Panc1 (cell line): ENCODE measurements around the gene NCAM2. TPM values are rescaled to one million over a fixed set of nuclear protein-coding genes. Genes with fewer than 3 reads are reported as not detected.

Experiments used
- ATAC-seq: fragments of 200-7000 bp; cut with Tn5 transposase; 2 replicates; pipeline ENCODE4 v1.9.1; 2020; ENCODE audit warnings: mild to moderate bottlenecking, moderate library complexity
- BruUV-seq: library from RNA; stranded (reverse); fragments of 400-500 nt; replicated peaks from 2 replicates; lab custom pipeline; 2021; lab: Mats Ljungman, UMichigan
- CTCF ChIA-PET: fragments of 300-600 bp; sonication (Branson Sonifier 250); formaldehyde crosslinking; loops from one replicate; lab custom pipeline; 2022; ENCODE audit warnings: antibody characterized with exemption; lab: Charles Lee
- POLR2A ChIA-PET: fragments of 300-600 bp; sonication (Branson Sonifier 250); formaldehyde crosslinking; loops from one replicate; lab custom pipeline; 2022; ENCODE audit warnings: antibody characterized with exemption; lab: Charles Lee
- DNase-seq: peaks from one replicate; pipeline ENCODE4 v3.0.0-alpha.2; 2010; ENCODE audit warnings: low read depth, low spot score
- H3K27ac ChIP-seq: 2 replicates; pipeline ENCODE4 v1.5.1; 2011; ENCODE audit warnings: mild to moderate bottlenecking, low read length, inconsistent platforms
- H3K27me3 ChIP-seq: fragments of 200-500 bp; sonication (Bioruptor generic); 2 replicates; pipeline ENCODE4 v1.6.0; 2014; ENCODE audit warnings: low read length, inconsistent platforms; ENCODE audit not compliant: control insufficient read depth, insufficient read depth
- H3K36me3 ChIP-seq: fragments of 200-500 bp; sonication (Bioruptor generic); 2 replicates; pipeline ENCODE4 v1.5.1; 2014; ENCODE audit warnings: inconsistent platforms, mild to moderate bottlenecking, low read length, moderate library complexity; ENCODE audit not compliant: control insufficient read depth, insufficient read depth
- H3K4me1 ChIP-seq: 2 replicates; pipeline ENCODE4 v1.5.1; 2011; ENCODE audit warnings: inconsistent platforms, mild to moderate bottlenecking, low read length, moderate library complexity; ENCODE audit not compliant: control insufficient read depth, insufficient read depth
- H3K4me3 ChIP-seq, 2 experiments: 2 replicates each; pipeline ENCODE4 v1.5.1; 2011 to 2012; ENCODE audit warnings: low read depth in 2 of 2, low read length in 2 of 2, mild to moderate bottlenecking in 2 of 2, inconsistent platforms in 1 of 2, moderate library complexity in 1 of 2
- H3K9me3 ChIP-seq: fragments of 200-500 bp; sonication (Bioruptor generic); 2 replicates; pipeline ENCODE4 v1.5.1; 2014; ENCODE audit warnings: low read depth, mild to moderate bottlenecking, inconsistent platforms, low read length, moderate library complexity; ENCODE audit not compliant: control insufficient read depth, insufficient read depth
- POLR2AphosphoS5 ChIP-seq: IDR thresholded peaks from 2 replicates; pipeline ENCODE4 v1.6.1; 2012; ENCODE audit warnings: mild to moderate bottlenecking, low read depth, low read length, moderate library complexity
- REST ChIP-seq, 2 experiments: IDR thresholded peaks; 2 replicates each; pipeline ENCODE4 v1.6.1; 2011 to 2012; ENCODE audit warnings: low read depth in 2 of 2, control low read depth in 1 of 2, low read length in 1 of 2, mild to moderate bottlenecking in 1 of 2, moderate library complexity in 1 of 2; ENCODE audit not compliant: insufficient read depth in 1 of 2
- SIN3A ChIP-seq: IDR thresholded peaks from 2 replicates; pipeline ENCODE4 v1.6.1; 2012; ENCODE audit warnings: low read depth, mild to moderate bottlenecking, low read length, moderate library complexity, borderline replicate concordance; ENCODE audit not compliant: insufficient read depth
- TCF7L2 ChIP-seq: IDR thresholded peaks from 2 replicates; pipeline ENCODE4 v1.6.1; 2011; ENCODE audit warnings: mild to moderate bottlenecking, low read depth, low read length, inconsistent platforms
- in situ Hi-C: cut with HindIII; loops from 2 replicates; pipeline ENCODE4 v1.10.0; 2016; ENCODE audit warnings: low sequenced_read_pairs, low pct_unique_long_range_greater_than_20kb
- intact Hi-C: fragments of 100-400 bp; cut with micrococcal nuclease; formaldehyde crosslinking; loops from one replicate; pipeline ENCODE4 v1.10.0; 2022; ENCODE audit not compliant: unreplicated experiment
- total RNA-seq: library from RNA; stranded (reverse); gene quantifications from one replicate; pipeline ENCODE4 v1.2.1, GENCODE V29; 2021; ENCODE audit not compliant: unreplicated experiment
- TF ChIP-seq, protein P1 (sequence below): fragments of 450-650 bp; IDR thresholded peaks from 2 replicates; pipeline ENCODE4 v1.5.1; 2017; ENCODE audit warnings: mild to moderate bottlenecking

Gene NCAM2
- total RNA-seq, 1 experiment from 2014 or later = 2.2 TPM

DNA sequence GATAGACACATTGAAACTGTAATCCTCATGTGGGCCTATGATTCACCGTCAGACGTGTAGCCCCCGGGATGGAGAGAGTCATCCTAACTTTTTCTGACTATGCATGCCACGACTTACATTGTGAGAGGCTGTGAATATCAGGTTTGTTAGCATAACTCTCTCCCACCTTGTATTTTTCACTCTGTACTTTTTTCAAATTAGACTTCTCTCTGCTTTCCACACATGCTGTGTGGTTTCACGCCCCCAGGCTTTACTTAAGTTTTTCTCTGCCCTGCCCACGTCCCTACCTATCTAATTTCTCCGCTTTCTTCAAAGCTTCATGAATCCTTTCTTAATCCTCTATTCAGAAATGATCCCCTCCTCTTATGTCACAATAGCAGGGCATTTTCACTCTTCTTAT is 3.4 kb upstream of the NCAM2 start:
- in situ Hi-C loops = no loop called here
- no TSS peak for BruUV-seq
- Histone ChIP-seq H3K4me3 (no peak overlapping the region), H3K36me3 (no peaks in the 10 kb centered on the region), H3K27ac (no peak overlapping the region), H3K27me3 (no peaks in the 10 kb centered on the region; the same call in 1 of the 2 replicates), H3K4me1 (no peaks in the 10 kb centered on the region), H3K9me3 (no peaks in the 10 kb centered on the region)
- CTCF ChIA-PET = no interaction called here
- POLR2A ChIA-PET = no interaction called here
- TF ChIP-seq SIN3A (no peak), POLR2AphosphoS5 (no peak), REST (IDR thresholded peaks at IDR 0.05; ENCODE audit: insufficient read depth in 1 of 2, low read depth in 2 of 2, low read length in 1 of 2) (no peak), TCF7L2 (no peak)
- TF ChIP-seq, protein P1, sequence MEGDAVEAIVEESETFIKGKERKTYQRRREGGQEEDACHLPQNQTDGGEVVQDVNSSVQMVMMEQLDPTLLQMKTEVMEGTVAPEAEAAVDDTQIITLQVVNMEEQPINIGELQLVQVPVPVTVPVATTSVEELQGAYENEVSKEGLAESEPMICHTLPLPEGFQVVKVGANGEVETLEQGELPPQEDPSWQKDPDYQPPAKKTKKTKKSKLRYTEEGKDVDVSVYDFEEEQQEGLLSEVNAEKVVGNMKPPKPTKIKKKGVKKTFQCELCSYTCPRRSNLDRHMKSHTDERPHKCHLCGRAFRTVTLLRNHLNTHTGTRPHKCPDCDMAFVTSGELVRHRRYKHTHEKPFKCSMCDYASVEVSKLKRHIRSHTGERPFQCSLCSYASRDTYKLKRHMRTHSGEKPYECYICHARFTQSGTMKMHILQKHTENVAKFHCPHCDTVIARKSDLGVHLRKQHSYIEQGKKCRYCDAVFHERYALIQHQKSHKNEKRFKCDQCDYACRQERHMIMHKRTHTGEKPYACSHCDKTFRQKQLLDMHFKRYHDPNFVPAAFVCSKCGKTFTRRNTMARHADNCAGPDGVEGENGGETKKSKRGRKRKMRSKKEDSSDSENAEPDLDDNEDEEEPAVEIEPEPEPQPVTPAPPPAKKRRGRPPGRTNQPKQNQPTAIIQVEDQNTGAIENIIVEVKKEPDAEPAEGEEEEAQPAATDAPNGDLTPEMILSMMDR = no peak
- no peak for ATAC-seq
- intact Hi-C loops = no loop called here
- no peak for DNase-seq

GRCh38 chr21:20996421-20997310 is 1.5 kb upstream of the NCAM2 start:
- H3K9me3 ChIP-seq = no peaks in the 10 kb centered on the region
- ATAC-seq = no peak; the same call in 1 of the 2 replicates
- H3K27ac ChIP-seq = no peak overlapping the region
- H3K4me1 ChIP-seq = no peaks in the 10 kb centered on the region
- no TSS peak for BruUV-seq
- TF ChIP-seq POLR2AphosphoS5 (no peak), SIN3A (no peak)
- TF ChIP-seq, protein P1 = no peak
- no peak overlapping the region for H3K4me3 ChIP-seq
- DNase-seq = no peak
- ChIA-PET POLR2A (no interaction called here), CTCF (no interaction called here)
- in situ Hi-C loops = no loop called here
- intact Hi-C loops = no loop called here
- H3K27me3 ChIP-seq = no peaks in the 10 kb centered on the region; the same call in 1 of the 2 replicates
- no peaks in the 10 kb centered on the region for H3K36me3 ChIP-seq
